ENCODE results near the gene ADCYAP1R1. TPM values are rescaled to one million over a fixed set of nuclear protein-coding genes. Genes with fewer than 3 reads are reported as not detected.
A peak's percentile ranks its signal among the peaks of the same experiment; 100 is the strongest.
"Not testable (repeated sequence)": the region's sequence is repeated elsewhere in the genome, so short reads cannot be mapped to it uniquely, and the experiment has no call there.

ADCYAP1R1 gene
- total RNA-seq, 1 experiment from 2014 or later, result not detected

DNA sequence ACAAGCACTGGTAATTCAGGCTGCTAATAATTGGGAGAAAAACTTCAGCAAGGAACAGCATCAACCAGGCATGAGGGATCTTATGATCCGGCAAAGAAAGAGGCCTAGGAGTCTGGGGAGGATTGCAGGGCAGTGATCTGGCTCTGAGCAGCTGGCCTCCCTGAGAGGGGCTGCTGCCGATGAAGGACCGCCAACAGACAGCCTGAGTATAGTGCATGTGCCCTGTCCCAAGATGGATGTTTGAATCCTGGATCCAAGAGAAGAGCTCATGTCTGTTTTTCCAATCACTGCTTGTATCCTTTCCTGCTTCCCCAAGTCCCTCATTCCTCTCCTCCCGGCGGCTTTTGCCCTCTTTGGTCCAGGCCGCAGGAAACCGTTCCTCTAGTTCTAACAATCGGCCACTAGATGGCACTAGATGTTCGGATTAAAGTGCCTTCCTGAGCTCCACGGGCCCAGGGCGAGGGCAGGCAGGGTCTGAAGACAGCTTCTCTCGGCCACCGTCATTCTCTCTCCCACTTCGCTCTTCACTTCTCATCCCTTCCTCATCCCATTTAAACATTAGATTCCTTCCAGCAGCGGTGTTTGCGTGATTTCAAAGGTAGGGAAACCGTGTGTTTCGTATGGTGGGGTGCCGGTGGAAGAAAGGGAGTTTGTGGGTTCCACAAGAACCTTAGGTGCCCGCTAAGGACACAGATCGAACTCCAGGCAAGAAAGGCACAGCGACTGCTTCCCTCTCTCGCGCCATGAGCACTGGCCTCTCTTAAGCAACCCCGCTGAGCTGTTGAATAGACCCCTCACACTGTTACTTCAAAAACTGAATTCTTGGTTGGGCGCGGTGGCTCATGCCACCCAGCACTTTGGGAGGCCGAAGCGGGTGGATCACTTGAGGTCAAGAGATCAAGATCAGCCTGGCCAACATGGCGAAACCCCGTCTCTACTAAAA lies 82.4 kb downstream of the ADCYAP1R1 start:
- peak; percentile 91 for DNase-seq (ENCODE audit: low read depth, low spot score)
- in situ Hi-C loops (cut with HindIII; ENCODE audit: low pct_unique_long_range_greater_than_20kb, low sequenced_read_pairs), result no loop called here

DNA sequence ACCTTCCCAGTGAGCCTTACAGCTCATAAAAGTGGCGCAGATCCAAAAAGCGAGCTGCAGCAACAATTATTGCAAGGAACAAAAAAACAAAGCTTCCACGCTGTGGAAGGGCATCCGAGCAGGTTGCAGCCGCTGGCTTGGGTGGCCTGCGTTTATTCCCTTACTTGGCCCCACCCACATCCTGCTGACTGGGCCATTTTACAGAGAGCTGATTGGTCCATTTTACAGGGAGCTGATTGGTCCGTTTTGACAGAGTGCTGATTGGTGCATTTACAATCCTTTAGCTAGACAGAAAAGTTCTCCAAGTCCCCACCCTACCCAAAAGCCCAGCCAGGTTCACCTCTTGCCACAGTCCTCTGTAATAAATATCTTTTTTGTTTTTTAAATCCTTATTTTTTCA lies 85.1 kb downstream of the ADCYAP1R1 start:
- in situ Hi-C loops (cut with HindIII; ENCODE audit: low pct_unique_long_range_greater_than_20kb, low sequenced_read_pairs), result no loop called here
- no peak for DNase-seq (ENCODE audit: low read depth, low spot score)

DNA sequence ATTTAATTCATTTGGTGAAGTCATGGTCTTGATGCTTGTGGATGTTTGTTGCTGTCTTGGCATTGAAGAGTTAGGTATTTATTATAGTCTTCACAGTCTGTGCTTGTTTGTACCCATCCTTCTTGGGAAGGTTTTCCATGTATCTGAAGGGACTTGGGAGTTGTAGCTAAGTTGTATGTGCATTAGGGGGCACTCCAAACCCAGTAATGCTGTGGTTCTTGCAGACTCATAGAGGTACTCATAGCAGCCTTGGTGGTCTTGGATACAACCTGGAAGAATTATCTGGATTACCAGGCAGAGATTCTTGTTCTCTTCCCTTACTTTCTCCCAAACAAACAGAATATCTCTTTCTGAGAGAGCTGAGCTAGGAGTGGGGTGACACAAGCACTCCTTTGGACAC lies 93.2 kb downstream of the ADCYAP1R1 start:
- in situ Hi-C loops (cut with HindIII; ENCODE audit: low pct_unique_long_range_greater_than_20kb, low sequenced_read_pairs), result no loop called here
- peak; percentile 57 for DNase-seq (ENCODE audit: low read depth, low spot score)

DNA sequence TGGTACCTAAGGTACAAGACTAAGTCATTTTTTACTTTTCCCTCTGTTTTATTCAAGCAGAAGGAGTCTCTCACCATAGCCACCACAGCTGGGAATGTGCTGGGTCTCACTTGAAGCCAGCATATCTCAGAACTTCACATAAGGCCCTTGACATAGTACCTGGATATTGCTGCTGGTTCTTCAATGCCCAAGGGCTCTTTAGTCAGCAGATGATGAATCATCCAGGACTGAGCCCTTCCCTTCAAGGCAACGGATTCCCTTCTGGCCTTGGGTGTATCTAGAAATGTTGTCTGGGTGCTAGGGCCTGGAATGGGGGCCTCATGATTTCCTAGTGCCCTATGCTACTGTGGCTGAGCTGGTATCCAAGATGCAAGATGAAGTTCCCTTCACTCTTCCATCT lies 93.9 kb downstream of the ADCYAP1R1 start:
- in situ Hi-C loops (cut with HindIII; ENCODE audit: low pct_unique_long_range_greater_than_20kb, low sequenced_read_pairs), result no loop called here
- DNase-seq (ENCODE audit: low read depth, low spot score), result no peak

DNA sequence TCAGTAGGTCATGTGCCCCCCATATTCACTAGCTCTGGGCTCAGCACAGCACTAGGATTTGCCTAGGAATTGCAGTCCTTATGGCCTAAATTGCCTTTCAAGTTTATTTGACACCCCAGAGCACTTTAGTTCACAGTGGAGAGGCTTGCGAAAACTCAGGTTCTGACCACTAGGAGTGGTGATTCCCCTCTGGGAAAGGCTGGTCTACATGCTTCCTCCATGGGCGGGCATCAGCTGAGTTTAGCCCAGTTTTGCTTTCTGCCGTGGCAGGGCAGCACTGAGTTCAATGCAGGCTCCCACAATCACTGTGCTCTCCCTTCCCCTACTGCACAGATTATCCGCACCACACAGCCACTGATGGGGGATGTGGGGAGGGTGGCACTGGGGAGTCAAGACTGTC lies 94.4 kb downstream of the ADCYAP1R1 start:
- in situ Hi-C loops (cut with HindIII; ENCODE audit: low pct_unique_long_range_greater_than_20kb, low sequenced_read_pairs), result no loop called here

DNA sequence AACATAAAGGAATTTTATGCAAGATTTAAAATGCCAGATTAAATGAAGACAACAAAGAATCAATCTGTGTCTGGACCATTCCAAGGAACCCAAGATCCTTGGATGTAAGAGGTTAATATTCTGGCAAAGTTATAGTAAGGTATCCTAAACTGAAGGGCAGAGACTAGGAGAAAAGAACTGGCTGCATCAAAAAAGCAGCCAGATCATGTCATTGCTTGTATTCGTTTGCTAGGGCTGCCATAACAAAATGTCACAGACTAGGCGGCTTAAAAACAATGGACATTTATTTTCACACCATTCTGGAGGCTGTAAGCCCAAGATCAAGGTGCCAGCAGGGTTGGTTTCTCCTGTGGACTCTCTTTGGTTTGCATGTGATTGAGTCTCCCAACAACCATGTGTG lies 99.7 kb downstream of the ADCYAP1R1 start:
- no peak for DNase-seq (ENCODE audit: low read depth, low spot score)
- in situ Hi-C loops (cut with HindIII; ENCODE audit: low pct_unique_long_range_greater_than_20kb, low sequenced_read_pairs), result no loop called here

More for the DNA sequence above, 94.4 kb downstream of the ADCYAP1R1 start:
- DNase-seq (ENCODE audit: low read depth, low spot score), result peak; percentile 27

DNA sequence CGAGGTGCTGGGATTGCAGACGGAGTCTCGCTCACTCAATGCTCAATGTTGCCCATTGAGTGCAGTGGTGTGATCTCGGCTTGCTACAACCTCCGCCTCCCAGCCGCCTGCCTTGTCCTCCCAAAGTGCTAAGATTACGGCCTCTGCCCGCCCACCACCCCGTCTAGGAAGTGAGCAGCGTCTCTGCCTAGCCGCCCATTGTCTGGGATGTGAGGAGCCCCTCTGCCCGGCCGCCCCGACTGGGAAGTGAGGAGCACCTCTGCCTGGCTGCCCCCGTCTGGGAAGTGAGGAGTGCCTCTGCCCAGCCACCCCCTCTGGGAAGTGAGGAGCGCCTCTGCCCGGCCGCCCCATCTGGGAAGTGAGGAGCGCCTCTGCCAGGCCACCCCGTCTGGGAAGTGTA lies 101.2 kb downstream of the ADCYAP1R1 start:
- DNase-seq (ENCODE audit: low read depth, low spot score); in situ Hi-C loops (cut with HindIII; ENCODE audit: low pct_unique_long_range_greater_than_20kb, low sequenced_read_pairs): not testable (repeated sequence)

DNA sequence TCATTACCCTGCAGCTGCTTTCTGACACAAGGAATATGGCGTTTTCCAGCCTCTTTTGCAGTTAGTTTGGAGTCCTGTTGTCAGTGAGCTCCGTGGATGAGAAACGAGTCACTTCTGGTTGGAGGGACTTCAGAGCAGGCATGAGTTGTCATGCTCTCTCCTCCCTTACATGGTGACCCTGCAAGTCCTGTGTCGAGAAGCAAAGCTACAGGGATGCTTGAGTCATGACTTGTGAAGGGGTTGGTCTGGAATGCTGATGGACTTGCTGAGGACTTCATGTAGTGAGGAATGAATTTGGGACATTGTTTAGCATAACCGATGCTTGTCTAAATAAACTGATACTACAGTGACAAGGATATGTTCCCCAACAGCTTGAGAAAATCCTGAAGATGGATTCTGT lies 108.8 kb downstream of the ADCYAP1R1 start:
- no peak for DNase-seq (ENCODE audit: low read depth, low spot score)
- in situ Hi-C loops (cut with HindIII; ENCODE audit: low pct_unique_long_range_greater_than_20kb, low sequenced_read_pairs), result no loop called here

Small RNA genes lying within 50 kb of the gene (small RNA-seq; reads per million reads assigned to genes)
- 0 reads per million in 2 experiments for gene AC006466.1

Other genes starting within 250 kb of the ADCYAP1R1 start
- gene AQP1, start 140.5 kb upstream of the ADCYAP1R1 start, total RNA-seq (2014; rRNA removed; shearing (Covaris generic)), result 0.03 and 0.08 TPM in 2 replicates
- gene GHRHR, start 88.4 kb upstream of the ADCYAP1R1 start, total RNA-seq (2014; rRNA removed; shearing (Covaris generic)), result not detected in 2 replicates

Measured in SK-MEL-5 (cell line).